HG02884 (cell line): ENCODE measurements around the gene IGF1R.

ENCODE experiments used
- ATAC-seq: cut with Tn5 transposase; IDR thresholded peaks from one replicate; pipeline ENCODE4 v1.9.1; 2021; ENCODE audit warnings: mild to moderate bottlenecking, moderate library complexity; ENCODE audit not compliant: unreplicated experiment

The IGF1R gene

GRCh38 chr15:98902931-98903330, 254.6 kb downstream of the IGF1R start:
- no peak for ATAC-seq

GRCh38 chr15:98903377-98904018, 255.2 kb downstream of the IGF1R start:
- ATAC-seq, result no peak

- no peak for ATAC-seq
Measured at GRCh38 chr15:98904544-98904943, 256.2 kb downstream of the IGF1R start.

- no peak for ATAC-seq
Measured at GRCh38 chr15:98905963-98906711, 257.8 kb downstream of the IGF1R start.

- no peak for ATAC-seq
Measured at GRCh38 chr15:98906712-98907083, 258.4 kb downstream of the IGF1R start.

- ATAC-seq, result no peak
Measured at GRCh38 chr15:98907927-98908471, 259.7 kb downstream of the IGF1R start.

GRCh38 chr15:98909968-98910885, 261.9 kb downstream of the IGF1R start:
- no peak for ATAC-seq

- ATAC-seq, result no peak
Measured at GRCh38 chr15:98914626-98915025, 266.3 kb downstream of the IGF1R start.

- no peak for ATAC-seq
Measured at GRCh38 chr15:98916826-98917225, 268.5 kb downstream of the IGF1R start.

- no peak for ATAC-seq
Measured at GRCh38 chr15:98917417-98917816, 269.1 kb downstream of the IGF1R start.

- no peak for ATAC-seq
Measured at GRCh38 chr15:98920091-98920880, 271.9 kb downstream of the IGF1R start.

- no peak for ATAC-seq
Measured at GRCh38 chr15:98923171-98923570, 274.8 kb downstream of the IGF1R start.

GRCh38 chr15:98923579-98923978, 275.2 kb downstream of the IGF1R start:
- ATAC-seq, result no peak

GRCh38 chr15:98924401-98925049, 276.2 kb downstream of the IGF1R start:
- ATAC-seq, result no peak

GRCh38 chr15:98926236-98926635, 277.9 kb downstream of the IGF1R start:
- ATAC-seq, result no peak

- ATAC-seq, result no peak
Measured at GRCh38 chr15:98927022-98927421, 278.7 kb downstream of the IGF1R start.

GRCh38 chr15:98927996-98928395, 279.7 kb downstream of the IGF1R start:
- no peak for ATAC-seq

- ATAC-seq, result no peak
Measured at GRCh38 chr15:98930576-98930975, 282.2 kb downstream of the IGF1R start.

- no peak for ATAC-seq
Measured at GRCh38 chr15:98931004-98931403, 282.7 kb downstream of the IGF1R start.

- ATAC-seq, result no peak
Measured at GRCh38 chr15:98933406-98933805, 285.1 kb downstream of the IGF1R start.
